ENCODE measurements around the gene ZC3H18. TPM values are rescaled to one million over a fixed set of nuclear protein-coding genes. Genes with fewer than 3 reads are reported as not detected.

ZC3H18 gene
- polyA plus RNA-seq, 1 donor, result 34.0 TPM

DNA sequence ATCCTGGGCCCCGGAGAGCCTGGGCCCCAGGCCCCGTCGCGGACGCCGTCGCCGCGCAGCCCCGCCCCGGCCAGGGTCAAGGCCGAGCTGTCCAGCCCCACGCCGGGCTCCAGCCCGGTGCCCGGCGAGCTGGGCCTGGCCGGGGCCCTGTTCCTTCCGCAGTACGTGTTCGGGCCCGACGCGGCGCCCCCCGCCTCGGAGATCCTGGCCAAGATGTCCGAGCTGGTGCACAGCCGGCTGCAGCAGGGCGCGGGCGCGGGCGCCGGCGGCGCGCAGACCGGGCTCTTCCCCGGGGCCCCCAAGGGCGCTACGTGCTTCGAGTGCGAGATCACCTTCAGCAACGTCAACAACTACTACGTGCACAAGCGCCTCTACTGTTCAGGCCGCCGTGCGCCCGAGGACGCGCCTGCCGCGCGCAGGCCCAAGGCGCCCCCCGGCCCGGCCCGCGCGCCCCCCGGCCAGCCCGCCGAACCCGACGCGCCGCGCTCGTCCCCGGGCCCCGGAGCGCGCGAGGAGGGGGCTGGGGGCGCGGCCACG lies 36.8 kb upstream of the ZC3H18 start:
- peak; percentile 49 for DNase-seq

DNA sequence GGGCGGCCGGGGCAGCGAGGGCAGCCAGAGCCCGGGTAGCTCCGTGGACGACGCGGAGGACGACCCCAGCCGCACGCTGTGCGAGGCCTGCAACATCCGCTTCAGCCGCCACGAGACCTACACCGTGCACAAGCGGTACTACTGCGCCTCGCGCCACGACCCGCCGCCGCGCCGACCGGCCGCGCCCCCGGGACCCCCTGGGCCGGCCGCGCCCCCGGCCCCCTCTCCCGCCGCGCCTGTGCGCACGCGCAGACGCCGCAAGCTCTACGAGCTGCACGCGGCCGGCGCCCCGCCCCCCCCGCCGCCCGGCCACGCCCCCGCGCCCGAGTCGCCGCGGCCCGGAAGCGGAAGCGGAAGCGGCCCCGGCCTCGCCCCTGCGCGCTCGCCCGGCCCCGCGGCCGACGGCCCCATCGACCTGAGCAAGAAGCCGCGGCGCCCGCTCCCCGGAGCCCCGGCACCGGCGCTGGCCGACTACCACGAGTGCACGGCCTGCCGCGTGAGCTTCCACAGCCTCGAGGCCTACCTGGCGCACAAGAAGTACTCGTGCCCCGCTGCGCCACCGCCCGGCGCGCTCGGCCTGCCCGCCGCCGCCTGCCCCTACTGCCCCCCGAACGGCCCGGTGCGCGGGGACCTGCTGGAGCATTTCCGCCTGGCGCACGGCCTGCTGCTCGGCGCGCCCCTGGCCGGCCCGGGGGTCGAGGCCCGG lies 36.1 kb upstream of the ZC3H18 start:
- peak; percentile 86 for DNase-seq

DNA sequence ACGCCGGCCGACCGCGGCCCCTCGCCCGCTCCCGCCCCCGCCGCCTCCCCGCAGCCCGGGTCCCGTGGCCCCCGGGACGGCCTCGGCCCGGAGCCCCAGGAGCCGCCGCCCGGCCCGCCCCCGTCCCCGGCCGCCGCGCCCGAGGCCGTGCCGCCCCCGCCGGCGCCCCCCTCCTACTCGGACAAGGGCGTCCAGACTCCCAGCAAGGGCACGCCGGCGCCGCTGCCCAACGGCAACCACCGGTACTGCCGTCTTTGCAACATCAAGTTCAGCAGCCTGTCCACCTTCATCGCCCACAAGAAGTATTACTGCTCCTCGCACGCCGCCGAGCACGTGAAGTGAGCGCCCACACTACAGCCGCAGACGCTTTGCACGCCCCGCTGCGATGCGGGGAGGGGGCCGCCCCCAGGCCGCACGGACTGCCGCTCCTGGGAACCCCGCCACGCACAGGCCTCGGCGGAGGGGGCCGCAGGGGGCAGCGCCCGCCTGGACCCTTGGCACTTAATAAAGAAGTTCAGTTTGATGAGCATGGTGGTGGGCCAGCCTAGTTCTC lies 35.5 kb upstream of the ZC3H18 start:
- DNase-seq, result no peak

DNA sequence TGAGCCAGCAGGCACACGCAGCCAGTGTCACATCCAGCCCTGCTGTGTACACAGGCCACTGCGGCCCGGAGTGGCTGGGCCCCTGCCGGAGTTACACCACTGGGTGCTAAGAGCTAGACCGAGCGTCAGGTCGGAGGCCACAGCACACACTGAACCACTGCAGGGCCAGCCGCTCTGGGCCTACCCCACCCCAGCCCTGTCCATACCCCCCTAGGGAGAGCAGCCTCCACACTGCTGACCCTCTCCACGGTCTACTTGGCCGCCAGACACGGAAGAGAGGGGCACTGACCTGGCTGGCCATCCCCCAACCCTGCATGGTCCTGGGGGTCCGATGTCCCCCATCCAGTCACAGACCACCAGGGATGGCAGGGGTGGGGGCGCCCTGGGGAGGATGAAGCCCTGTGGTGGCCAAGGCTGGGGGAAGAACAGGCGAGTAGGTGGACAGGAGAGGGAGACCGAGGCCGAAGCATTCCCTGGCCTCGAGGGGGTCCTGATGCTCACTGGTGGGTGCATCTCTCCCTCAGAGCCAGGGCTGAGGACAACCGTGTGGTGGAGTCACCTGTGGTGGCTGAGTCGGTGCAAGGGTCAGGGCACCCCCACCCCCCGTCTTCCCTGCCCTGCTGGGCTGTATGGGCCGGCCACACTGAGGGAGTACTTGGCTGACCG lies 34.9 kb upstream of the ZC3H18 start:
- DNase-seq, result no peak

DNA sequence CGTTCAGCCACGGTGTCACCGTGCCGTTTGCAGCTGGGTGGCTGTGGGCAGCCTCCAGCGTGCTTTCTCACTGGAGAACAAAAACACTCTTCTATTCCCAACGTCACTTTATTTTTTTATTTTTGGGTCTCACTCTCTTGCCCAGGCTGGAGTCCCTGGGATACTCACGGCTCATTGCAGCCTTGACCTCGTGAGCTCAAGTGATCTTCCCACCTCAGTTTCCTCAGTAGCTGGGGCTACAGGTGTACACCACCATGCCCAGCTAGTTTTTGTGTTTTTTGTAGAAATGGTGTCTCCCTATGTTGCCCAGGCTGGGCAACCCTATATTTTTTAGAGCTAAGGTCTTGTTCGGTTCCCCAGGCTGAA lies 34.4 kb upstream of the ZC3H18 start:
- DNase-seq, result no peak

DNA sequence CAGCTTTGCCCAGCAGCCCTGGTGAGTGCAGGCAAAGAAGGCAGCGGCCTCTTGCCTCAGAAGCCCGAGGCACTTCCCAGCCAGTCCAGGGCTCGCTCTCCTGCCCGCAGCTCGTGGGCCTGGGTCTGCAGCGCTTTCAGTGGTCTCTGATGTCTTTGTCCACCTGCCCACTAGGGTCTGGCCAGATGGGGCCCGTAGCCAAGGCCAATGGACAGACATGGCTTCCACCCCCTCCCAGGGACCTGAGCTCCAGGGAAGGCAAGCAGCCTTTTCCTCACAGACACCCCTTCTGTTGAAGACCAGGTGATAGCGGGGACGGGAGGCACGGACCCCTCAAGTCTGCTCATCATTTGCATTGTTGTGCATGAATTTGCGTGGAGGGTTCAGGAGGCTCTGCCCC lies 33.7 kb upstream of the ZC3H18 start:
- DNase-seq, result no peak

DNA sequence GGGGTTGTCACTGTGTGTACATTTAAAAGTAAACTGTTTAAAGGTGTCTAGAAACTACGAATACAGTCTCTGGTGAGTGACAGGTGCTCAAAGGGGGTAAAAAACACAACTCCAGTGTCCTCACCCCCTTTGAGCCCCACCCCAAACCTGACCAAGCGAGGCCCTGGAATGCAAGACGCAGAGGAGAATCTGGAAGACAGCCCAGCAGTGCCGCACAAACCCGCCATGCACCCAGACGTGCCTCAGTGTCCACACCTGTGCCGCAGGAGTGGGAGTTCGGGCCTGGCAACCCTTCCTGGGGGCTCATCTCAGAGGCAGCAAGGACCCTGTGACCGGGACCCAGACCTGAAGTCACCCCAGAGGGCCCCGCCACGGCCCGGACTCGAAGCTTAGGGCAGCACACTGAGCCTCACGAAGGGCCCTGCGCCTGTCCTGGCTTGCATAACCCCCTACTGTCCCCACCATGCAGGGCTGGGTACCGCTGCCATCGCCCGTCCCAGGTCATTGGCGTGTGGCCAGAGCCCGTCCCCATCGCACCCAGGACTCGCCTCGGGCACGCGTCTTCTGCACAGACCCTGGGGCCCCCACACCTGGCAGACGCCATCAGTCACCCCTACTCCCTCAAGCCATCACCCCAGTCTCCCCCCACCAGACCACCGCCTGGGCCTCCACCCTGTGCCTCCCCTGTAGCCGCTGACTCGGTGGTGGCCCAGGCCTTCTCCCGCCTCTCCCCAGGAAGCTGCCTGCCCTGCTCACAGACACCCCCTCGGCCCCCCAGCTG lies 33.0 kb upstream of the ZC3H18 start:
- DNase-seq, result no peak

DNA sequence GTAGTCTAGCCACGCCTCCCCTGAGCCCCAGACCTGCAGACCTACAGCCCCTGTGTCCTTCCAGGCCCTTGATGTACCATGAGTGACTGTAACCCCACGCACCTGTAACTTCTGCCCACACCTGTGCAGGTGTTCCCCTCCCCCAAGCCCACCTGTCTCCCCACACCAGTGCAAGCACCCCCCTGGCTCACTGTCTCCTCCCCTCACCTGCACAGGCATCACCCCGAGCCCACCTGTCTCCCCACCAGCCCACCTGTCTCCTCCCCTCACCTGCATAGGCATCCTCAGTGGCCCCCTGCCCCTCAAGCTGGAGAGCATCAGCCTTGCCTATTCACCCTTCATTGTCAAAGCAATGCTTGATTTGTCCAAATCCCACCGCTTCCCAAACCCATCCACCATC lies 32.3 kb upstream of the ZC3H18 start:
- no peak for DNase-seq

DNA sequence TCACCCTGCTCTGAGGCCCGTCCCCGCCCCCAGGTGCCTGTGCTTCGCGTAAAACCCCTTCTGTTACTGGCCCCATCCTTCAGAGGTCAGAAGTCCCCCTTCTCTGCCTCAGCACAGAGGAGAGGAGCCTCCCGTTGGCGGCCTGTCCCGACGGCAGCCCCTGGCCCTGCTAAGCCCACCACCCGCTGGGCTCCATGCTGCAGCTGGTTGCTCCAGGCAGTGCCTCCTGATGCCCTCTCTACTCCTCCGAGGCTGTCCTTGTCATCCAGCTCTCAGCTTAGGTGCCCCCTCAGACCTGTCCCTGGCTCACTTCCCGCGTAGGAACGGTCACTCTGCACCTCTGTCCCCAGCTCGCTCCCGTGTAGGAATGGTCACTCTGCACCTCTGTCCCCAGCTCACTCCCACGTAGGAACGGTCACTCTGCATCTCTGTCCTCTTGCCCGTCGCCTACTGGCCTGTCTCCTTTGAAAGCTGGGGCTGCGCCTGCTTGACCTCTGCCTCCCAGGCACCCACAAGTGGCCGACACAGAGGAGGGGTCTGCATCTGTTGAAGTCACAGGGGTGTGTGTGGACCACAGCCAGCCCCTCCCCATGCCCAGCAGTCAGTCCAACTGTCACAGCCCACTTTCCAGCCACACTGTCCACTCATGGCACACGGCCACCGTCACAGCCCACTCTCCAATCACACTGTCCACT lies 31.7 kb upstream of the ZC3H18 start:
- no peak for DNase-seq

DNA sequence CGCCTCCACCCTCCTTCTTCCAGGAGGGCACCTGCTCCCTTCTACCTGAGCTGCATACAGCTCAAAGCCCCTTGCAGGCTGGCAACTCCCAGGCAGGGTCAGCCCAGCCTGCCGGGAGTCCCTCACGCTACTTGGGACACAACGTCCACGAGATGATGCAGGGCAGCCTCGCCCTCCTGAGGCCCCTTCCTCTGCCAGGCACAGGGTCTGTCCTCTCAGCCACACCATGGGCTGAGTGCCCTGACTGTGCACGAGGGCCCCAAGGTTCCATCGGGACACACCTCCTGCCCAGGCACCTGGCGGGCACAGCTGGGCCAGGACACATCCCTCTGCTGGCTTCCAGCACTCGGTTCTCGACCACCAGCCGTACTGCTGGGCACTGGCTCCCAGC lies 30.9 kb upstream of the ZC3H18 start:
- no peak for DNase-seq

DNA sequence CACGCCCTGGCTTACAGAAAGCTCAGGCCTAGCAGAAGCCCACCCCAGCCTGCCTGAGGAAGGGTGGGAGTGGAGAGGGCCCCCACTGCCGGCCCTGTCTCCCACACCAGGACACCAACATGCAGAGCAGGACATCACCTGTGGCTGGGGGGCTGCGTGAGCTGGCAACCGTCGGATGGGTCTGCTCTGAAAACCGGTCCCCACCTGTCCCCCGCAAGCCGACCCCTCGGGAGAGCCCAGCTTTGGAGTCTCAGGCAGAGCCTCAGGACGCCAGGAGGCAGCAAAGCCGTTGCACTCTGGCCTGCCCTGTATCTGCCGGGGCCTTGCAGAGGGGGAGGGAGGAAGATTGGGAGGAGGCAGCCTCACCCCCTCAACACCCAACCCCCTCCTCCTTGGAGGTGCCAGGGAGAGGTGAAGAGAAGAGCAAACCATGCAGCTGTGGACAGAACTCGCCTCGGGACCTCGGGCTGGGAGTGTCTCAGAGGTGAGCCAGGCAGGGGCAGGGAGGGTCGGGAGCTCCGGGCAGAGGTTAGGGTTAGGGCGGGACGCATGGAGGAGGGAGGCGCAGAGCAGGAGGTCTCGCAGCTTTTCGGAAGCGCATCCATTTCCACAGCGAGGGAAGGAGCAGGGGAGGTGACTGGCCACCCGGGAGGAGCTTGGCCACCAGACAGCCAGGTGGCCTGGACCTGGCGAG lies 30.4 kb upstream of the ZC3H18 start:
- no peak for DNase-seq

DNA sequence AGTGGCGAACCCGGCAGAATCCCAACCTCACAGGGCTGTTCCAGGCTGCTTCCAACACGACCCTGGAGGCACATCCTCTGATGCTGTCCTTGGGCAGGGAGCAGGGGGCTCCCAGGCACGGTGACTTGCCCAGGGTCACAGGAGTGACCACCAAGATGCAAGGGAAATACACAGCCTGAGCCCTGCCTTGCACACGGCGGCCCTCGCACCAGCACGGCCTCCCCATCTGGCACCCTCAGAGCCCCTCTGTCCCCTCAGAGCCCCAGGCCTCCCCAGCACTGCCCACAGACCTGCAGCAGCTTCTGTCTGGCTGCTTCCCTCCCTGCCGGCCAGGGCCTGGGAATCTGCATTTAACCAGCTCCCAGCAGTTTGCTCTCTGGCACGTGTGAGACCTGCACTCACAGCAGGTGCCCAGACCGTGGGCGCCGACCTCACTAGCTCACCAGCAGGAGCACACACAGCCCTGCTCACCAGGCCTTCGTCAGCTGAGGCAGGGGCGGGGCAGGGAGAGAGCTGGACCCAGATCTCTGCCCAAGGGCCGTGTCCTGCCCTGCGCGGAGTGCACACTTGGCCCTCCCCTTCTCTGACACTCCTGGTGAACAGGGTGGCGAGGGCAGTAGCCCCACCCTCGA lies 29.7 kb upstream of the ZC3H18 start:
- DNase-seq, result no peak

DNA sequence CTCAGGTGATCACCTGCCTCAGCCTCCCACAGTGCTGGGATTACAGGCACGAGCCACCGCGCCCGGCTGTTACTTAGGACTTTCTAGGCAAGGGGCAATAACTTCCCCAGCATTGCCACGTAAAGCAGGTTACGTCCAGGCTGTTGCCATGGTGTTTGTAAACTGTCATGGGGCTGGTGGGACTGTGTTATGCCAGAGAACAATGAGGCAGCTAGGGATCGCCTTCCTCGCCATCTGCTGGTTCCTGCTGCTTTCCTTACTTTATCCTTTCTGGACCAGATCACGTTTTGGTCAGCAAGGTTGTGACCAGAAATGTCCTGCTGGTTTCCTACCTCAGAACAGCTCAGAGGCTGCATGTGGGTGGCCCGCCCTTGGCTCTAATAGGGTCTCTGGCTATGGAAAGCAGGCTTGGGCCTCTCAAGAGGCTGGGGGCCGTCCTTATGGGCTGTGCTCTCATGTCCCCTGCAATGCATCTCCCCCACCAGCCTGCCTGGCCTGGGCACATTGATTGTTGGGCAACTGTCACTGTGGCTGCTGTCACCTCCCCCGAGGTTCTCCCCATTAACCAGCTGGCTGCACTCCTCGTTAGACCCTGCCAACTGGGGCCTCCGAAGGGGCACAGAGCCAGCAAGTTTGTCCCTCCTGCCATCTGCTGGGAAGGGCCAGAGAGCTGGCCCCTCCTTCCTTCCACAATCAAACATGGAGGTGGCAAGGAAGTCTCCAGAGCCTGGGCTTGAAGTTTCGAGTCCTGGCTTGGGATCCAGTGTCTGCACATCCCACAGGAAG lies 28.2 kb upstream of the ZC3H18 start:
- no peak for DNase-seq

DNA sequence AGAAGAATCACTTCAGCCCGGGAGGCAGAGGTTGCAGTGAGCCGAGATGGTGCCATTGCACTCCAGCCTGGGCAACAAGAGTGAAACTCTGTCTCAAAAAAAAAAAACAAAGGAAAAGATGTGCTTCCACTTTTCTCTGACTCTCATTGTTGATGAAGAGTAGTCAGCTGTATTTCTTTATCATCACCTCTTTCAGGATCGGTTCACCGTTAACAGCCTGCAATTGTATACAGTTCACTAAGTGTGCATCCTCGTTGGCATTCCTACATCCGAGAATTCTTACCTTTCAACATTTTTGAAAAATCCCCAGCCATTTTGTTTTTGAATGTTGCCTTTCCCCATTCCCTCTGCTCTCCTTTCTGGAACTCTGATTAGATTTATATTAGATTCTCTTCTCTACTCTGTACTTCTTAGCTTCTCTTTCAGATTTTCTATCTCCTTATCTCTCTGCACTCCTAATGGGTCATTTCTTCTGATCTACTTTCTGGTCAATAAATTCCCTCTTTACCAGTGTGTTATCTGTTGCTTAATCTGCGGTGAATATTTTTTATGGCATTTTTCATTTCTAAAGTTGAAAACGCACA lies 26.9 kb upstream of the ZC3H18 start:
- DNase-seq, result no peak

DNA sequence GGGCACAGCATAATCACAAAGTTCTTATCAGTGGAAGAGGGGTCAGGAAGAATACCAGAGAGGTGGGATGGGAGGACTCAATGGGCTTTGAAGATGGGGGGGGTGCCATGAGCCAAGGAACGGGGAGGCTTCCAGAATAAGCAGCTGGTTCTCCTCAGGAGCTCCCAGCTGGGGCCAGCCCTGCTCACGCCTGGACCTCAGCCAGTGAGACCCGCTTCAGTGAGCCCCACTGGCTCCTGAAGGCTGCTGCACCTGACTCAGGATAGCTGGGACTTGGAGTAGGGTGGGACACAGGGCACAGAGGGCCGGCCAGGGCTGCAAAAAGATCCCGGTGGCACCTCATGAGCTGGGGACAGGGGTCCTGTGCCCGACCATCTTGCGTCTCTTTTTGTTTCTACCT lies 24.4 kb upstream of the ZC3H18 start:
- DNase-seq, result no peak

DNA sequence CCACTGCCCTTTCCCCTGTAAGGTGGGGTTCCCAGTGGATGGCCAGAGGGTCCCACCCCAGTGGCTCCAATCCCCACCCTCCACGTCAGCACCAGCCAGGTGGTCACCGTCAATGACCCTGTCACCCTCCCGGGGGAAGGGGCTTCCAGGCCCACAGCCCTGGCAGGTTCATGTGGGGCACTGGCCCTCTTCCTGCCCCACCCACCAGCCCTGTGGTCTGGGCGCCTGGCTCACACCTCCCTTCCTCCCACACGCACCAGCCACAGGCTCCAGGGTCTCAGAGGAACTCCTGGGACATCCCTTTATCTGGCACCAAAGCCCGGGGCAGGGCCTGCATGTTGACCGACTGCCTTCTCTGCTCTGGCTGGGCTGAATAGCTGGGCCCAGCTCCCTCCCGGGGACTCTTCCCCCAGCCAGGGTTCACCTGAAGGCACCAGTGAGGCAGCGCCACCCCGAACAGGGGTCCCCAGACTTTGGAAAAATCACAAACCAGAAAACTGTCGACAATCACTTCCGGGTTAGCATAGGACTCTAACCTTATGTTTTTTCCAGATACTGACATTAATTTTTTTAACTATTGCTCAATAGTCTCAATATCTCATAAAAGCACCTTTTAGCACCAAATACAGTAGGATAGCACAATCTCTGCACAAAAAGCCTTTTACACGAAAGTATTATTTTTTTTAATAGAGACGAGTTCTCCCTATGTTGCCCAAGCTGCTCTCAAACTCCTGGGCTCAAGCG lies 21.9 kb upstream of the ZC3H18 start:
- DNase-seq, result no peak

DNA sequence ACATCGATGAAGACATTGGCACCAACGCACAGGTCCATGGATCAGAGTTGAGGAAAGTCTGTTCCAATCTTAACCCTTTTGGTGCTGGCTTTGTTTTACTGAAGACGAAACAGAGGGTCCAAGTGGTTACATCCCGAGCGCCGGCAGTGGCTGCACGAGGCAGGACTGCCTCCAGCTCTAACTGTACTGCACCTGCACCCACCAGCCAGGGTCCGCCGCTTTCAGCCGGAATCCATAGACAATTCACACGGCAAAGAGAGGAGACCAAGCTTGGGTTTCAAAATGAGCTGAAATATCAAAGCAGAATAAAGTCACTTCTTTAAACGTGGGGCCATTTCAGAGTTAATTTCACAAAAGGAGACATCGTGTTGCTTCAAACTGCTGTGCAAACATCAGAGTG lies 21.2 kb upstream of the ZC3H18 start:
- DNase-seq, result no peak

DNA sequence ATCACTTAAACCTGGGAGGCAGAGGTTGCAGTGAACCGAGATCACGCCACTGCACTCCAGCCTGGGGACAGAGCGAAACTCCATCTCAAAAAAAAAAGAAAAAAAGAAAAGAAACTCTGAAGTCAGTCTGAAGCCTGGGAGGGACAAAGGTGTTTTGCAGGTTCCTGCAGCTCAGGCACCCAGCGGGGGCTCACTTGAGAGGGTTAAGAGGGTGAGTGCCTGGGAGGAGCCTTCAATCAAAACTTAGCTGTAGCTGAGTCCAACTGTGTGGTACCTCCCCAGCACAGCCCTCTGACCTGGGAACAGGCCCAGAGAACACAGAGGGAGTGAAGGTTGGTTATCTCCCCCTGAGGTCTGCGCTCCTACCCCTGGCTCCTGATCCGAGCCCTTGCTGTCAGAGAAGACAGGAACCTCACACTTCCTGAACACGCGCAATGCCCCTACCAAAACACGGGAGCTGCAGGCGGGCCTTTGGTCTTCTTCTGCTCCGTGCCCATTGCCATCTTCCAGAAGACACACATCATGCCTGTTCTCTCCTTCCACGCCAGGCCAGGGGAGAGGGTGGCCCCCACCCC lies 20.4 kb upstream of the ZC3H18 start:
- DNase-seq, result no peak

DNA sequence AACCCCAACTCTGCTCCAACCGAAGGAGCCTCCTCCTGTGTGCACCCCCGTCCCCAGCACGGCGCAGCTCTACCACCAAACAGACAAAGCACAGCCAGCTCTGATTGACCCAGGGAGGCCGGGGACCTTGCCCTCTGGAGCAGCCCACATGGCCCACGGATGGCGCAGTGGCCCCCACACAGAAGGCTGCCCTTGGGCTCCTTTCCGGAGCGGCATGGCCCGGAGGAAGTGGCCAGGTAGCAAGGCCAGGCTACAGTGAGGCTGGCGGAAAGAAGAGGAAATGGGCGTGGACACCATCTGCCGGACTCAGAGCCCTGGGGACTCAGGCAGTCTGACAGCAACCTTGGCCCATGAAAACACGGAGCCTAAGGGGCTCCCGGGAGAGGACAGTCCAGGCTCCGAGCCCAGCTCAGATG lies 19.9 kb upstream of the ZC3H18 start:
- DNase-seq, result peak; percentile 53
